GM23338 (cell line): ENCODE measurements around the gene LCN10. TPM values are rescaled to one million over a fixed set of nuclear protein-coding genes. Genes with fewer than 3 reads are reported as not detected.
"Not testable (repeated sequence)": the region's sequence is repeated elsewhere in the genome, so short reads cannot be mapped to it uniquely, and the experiment has no call there.

ENCODE experiments used
- ATAC-seq: fragments of 200-7000 bp; cut with Tn5 transposase; 3 replicates; pipeline ENCODE4 v1.9.1; 2020
- DNase-seq: peaks from one replicate; pipeline ENCODE4 v3.0.0-alpha.2; 2015; ENCODE audit warnings: low spot score
- H2AFZ ChIP-seq: fragments of 200-600 bp; sonication (generic); 2 replicates; pipeline ENCODE4 v1.8.0; 2016; ENCODE audit warnings: antibody characterized with exemption, mild to moderate bottlenecking, moderate library complexity
- H3F3A ChIP-seq: fragments of 200-600 bp; sonication (generic); replicated peaks from 2 replicates; pipeline ENCODE4 v1.8.0; 2017; ENCODE audit warnings: antibody characterized with exemption, mixed run types, low read depth
- H3K27ac ChIP-seq: fragments of 200-600 bp; sonication (generic); 2 replicates; pipeline ENCODE4 v1.6.1; 2016; ENCODE audit warnings: low read depth
- H3K27me3 ChIP-seq: fragments of 200-600 bp; sonication (generic); 2 replicates; pipeline ENCODE4 v1.8.0; 2016; ENCODE audit warnings: mild to moderate bottlenecking, mixed run types, moderate library complexity; ENCODE audit not compliant: insufficient read depth
- H3K36me3 ChIP-seq: fragments of 200-600 bp; sonication (generic); 2 replicates; pipeline ENCODE4 v1.8.0; 2016; ENCODE audit warnings: mild to moderate bottlenecking; ENCODE audit not compliant: insufficient read depth
- H3K4me1 ChIP-seq: fragments of 200-600 bp; sonication (generic); 2 replicates; pipeline ENCODE4 v1.8.0; 2016; ENCODE audit warnings: mild to moderate bottlenecking, moderate library complexity; ENCODE audit not compliant: insufficient read depth
- H3K4me2 ChIP-seq: fragments of 200-600 bp; sonication (generic); 2 replicates; pipeline ENCODE4 v1.7.1; 2017; ENCODE audit warnings: mixed run types
- H3K4me3 ChIP-seq: fragments of 200-600 bp; sonication (generic); 2 replicates; pipeline ENCODE4 v1.6.1; 2016; ENCODE audit warnings: mixed run types
- H3K79me2 ChIP-seq: fragments of 200-600 bp; sonication (generic); replicated peaks from 2 replicates; pipeline ENCODE4 v1.8.0; 2017; ENCODE audit warnings: mild to moderate bottlenecking; ENCODE audit not compliant: insufficient read depth
- H3K9me2 ChIP-seq: fragments of 200-600 bp; sonication (generic); 2 replicates; pipeline ENCODE4 v1.8.0; 2017; ENCODE audit not compliant: insufficient read depth
- H4K20me1 ChIP-seq: fragments of 200-600 bp; sonication (generic); replicated peaks from 2 replicates; pipeline ENCODE4 v1.8.0; 2017; ENCODE audit warnings: mild to moderate bottlenecking; ENCODE audit not compliant: insufficient read depth
- H3K27ac Mint-ChIP-seq: 2 replicates; pipeline ENCODE4 v1.8.0; 2020; ENCODE audit warnings: inconsistent platforms, mild to moderate bottlenecking, moderate library complexity, mixed read lengths
- H3K27me3 Mint-ChIP-seq: 3 replicates; pipeline ENCODE4 v1.8.0; 2022; ENCODE audit warnings: low read depth, mild to moderate bottlenecking, moderate library complexity, mixed read lengths, inconsistent platforms; ENCODE audit not compliant: insufficient read depth, poor library complexity
- H3K36me3 Mint-ChIP-seq: 3 replicates; pipeline ENCODE4 v1.8.0; 2021; ENCODE audit warnings: low read depth, mild to moderate bottlenecking, inconsistent platforms, moderate library complexity, mixed read lengths
- H3K4me1 Mint-ChIP-seq: 3 replicates; pipeline ENCODE4 v1.8.0; 2020; ENCODE audit warnings: mild to moderate bottlenecking, inconsistent platforms, mixed read lengths
- H3K4me3 Mint-ChIP-seq: 3 replicates; pipeline ENCODE4 v1.8.0; 2021; ENCODE audit warnings: moderate library complexity, mild to moderate bottlenecking, inconsistent platforms, mixed read lengths
- H3K9me3 Mint-ChIP-seq: 3 replicates; pipeline ENCODE4 v1.8.0; 2020; ENCODE audit warnings: moderate library complexity, mild to moderate bottlenecking, inconsistent platforms, mixed read lengths
- CREB1 ChIP-seq: fragments of 250-450 bp; sonication (Bioruptor Pico); IDR thresholded peaks from 2 replicates; pipeline ENCODE4 v1.5.0; 2020; ENCODE audit warnings: low read depth, mild to moderate bottlenecking, moderate library complexity
- EZH2 ChIP-seq: fragments of 200-600 bp; sonication (generic); IDR thresholded peaks from one replicate; pipeline ENCODE4 v1.8.0; 2017; ENCODE audit warnings: antibody characterized with exemption, mild to moderate bottlenecking, low read depth; ENCODE audit not compliant: unreplicated experiment
- EZH2phosphoT487 ChIP-seq: fragments of 200-600 bp; sonication (generic); IDR thresholded peaks from one replicate; pipeline ENCODE4 v1.8.1; 2018; ENCODE audit warnings: antibody characterized with exemption; ENCODE audit not compliant: unreplicated experiment
- JUNB ChIP-seq: IDR thresholded peaks from one replicate; pipeline ENCODE4 v1.6.1; 2016; ENCODE audit warnings: antibody characterized with exemption; ENCODE audit not compliant: unreplicated experiment
- POLR2AphosphoS5 ChIP-seq: IDR thresholded peaks from 2 replicates; pipeline ENCODE4 v1.6.1; 2016; ENCODE audit warnings: antibody characterized with exemption, low read depth
- STAT1 ChIP-seq: IDR thresholded peaks from one replicate; pipeline ENCODE4 v1.6.1; 2016; ENCODE audit warnings: antibody characterized with exemption; ENCODE audit not compliant: unreplicated experiment
- ZNF114 ChIP-seq: fragments of 250-450 bp; sonication (Bioruptor Pico); IDR thresholded peaks from 2 replicates; pipeline ENCODE4 v1.5.0; 2020; ENCODE audit warnings: mild to moderate bottlenecking, moderate library complexity
- ZNF331 ChIP-seq: fragments of 250-450 bp; sonication (Bioruptor Pico); IDR thresholded peaks from 2 replicates; pipeline ENCODE4 v1.5.0; 2020; ENCODE audit warnings: low read depth, mild to moderate bottlenecking, moderate library complexity
- polyA plus RNA-seq: library from polyadenylated mRNA; unstranded; fragments of >200 nt; fragmentation: Nextera tagmentation; extraction: Ambion mirVana; gene quantifications from 2 replicates; pipeline ENCODE4 v1.2.1, GENCODE V29; 2016
- total RNA-seq: library from RNA; depleted of rRNA; stranded (reverse); fragments of >200 nt; shearing (Covaris generic); gene quantifications from 2 replicates; pipeline ENCODE4 v1.2.3, GENCODE V29; 2014
- TF ChIP-seq, protein P1 (sequence below): fragments of 250-450 bp; sonication (Bioruptor Pico); IDR thresholded peaks from 2 replicates; pipeline ENCODE4 v1.5.0; 2020; ENCODE audit warnings: mild to moderate bottlenecking, moderate library complexity
- TF ChIP-seq, protein P2 (sequence below): IDR thresholded peaks from one replicate; pipeline ENCODE4 v1.6.1; 2018; ENCODE audit warnings: antibody characterized with exemption; ENCODE audit not compliant: unreplicated experiment
- TF ChIP-seq, protein P3 (sequence below): IDR thresholded peaks from 2 replicates; pipeline ENCODE4 v1.6.1; 2016; ENCODE audit warnings: antibody characterized with exemption
- TF ChIP-seq, protein P4 (sequence below), 2 experiments: fragments of 200-600 bp in 1 of 2; sonication (generic) in 1 of 2; conservative IDR thresholded peaks; 2 replicates each; pipeline versions ENCODE4 v1.5.1 to v1.6.1; 2016 to 2017; ENCODE audit warnings: antibody characterized with exemption in 2 of 2, low read depth in 2 of 2, mild to moderate bottlenecking in 2 of 2, moderate library complexity in 1 of 2

LCN10 gene
- total and polyA plus RNA-seq, 2 experiments from 2014 or later: 0.45 to 0.74 TPM

DNA sequence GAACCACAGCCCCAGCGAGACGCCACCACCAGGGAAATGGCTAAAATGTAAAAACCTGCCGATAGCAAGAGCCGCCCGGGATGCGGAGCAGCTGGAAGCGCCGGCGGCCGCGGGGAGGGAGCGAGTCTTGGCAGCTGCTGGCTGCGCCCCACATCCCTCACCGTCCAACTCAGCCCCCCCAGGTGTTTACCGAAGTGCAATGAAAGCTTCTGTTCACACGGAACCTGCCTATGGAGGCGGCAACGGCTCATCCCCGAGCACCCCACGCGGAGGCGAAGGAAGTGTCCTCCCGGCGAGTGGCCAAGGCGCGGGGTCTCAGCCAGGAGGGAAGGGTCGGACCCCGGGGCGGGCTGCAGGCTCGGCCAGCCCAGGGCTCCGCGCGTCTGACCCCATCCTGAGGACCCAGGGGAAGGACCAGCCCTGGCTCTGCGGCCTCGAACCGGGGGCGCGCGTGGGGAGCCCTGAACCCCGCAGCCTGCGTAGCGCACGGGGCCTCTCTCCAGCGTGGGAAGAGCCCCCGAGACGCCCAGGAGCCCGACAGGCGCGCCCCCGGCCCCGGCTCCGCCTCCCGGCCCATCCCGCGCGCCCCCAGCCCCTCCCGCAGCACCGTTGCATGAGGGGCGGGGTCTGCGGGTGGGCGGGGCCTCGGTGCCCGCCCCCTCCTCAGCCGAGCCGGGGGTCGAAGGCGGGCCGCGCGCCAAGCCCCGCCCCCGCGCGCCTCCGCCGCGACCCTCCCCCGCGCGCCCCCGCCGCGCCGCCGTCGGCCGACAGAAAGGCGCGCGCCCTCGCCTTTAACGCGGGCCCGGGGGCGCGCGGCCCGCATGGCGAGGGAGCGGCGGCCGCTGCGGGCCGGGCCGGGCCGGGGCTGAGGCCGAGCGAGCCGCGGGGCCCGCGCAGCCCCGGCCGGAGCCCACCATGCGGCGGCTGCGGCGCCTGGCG, 30.7 kb downstream of the LCN10 start, which contains the start of gene DIPK1B (continued):
- TF ChIP-seq, protein P1, sequence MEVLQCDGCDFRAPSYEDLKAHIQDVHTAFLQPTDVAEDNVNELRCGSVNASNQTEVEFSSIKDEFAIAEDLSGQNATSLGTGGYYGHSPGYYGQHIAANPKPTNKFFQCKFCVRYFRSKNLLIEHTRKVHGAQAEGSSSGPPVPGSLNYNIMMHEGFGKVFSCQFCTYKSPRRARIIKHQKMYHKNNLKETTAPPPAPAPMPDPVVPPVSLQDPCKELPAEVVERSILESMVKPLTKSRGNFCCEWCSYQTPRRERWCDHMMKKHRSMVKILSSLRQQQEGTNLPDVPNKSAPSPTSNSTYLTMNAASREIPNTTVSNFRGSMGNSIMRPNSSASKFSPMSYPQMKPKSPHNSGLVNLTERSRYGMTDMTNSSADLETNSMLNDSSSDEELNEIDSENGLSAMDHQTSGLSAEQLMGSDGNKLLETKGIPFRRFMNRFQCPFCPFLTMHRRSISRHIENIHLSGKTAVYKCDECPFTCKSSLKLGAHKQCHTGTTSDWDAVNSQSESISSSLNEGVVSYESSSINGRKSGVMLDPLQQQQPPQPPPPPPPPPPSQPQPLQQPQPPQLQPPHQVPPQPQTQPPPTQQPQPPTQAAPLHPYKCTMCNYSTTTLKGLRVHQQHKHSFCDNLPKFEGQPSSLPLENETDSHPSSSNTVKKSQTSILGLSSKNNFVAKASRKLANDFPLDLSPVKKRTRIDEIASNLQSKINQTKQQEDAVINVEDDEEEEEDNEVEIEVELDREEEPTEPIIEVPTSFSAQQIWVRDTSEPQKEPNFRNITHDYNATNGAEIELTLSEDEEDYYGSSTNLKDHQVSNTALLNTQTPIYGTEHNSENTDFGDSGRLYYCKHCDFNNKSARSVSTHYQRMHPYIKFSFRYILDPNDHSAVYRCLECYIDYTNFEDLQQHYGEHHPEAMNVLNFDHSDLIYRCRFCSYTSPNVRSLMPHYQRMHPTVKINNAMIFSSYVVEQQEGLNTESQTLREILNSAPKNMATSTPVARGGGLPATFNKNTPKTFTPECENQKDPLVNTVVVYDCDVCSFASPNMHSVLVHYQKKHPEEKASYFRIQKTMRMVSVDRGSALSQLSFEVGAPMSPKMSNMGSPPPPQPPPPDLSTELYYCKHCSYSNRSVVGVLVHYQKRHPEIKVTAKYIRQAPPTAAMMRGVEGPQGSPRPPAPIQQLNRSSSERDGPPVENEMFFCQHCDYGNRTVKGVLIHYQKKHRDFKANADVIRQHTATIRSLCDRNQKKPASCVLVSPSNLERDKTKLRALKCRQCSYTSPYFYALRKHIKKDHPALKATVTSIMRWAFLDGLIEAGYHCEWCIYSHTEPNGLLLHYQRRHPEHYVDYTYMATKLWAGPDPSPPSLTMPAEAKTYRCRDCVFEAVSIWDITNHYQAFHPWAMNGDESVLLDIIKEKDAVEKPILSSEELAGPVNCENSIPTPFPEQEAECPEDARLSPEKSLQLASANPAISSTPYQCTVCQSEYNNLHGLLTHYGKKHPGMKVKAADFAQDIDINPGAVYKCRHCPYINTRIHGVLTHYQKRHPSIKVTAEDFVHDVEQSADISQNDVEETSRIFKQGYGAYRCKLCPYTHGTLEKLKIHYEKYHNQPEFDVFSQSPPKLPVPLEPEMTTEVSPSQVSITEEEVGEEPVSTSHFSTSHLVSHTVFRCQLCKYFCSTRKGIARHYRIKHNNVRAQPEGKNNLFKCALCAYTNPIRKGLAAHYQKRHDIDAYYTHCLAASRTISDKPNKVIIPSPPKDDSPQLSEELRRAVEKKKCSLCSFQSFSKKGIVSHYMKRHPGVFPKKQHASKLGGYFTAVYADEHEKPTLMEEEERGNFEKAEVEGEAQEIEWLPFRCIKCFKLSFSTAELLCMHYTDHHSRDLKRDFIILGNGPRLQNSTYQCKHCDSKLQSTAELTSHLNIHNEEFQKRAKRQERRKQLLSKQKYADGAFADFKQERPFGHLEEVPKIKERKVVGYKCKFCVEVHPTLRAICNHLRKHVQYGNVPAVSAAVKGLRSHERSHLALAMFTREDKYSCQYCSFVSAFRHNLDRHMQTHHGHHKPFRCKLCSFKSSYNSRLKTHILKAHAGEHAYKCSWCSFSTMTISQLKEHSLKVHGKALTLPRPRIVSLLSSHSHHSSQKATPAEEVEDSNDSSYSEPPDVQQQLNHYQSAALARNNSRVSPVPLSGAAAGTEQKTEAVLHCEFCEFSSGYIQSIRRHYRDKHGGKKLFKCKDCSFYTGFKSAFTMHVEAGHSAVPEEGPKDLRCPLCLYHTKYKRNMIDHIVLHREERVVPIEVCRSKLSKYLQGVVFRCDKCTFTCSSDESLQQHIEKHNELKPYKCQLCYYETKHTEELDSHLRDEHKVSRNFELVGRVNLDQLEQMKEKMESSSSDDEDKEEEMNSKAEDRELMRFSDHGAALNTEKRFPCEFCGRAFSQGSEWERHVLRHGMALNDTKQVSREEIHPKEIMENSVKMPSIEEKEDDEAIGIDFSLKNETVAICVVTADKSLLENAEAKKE (CRISPR knock-in tag): no peak
- TF ChIP-seq ZNF114 (no peak), EZH2phosphoT487 (no peak), POLR2AphosphoS5 (no peak), STAT1 (no peak), CREB1 (CRISPR knock-in tag) (no peak), ZNF331 (CRISPR knock-in tag) (no peak), EZH2 (no peak), JUNB (no peak)
- TF ChIP-seq, protein P2, sequence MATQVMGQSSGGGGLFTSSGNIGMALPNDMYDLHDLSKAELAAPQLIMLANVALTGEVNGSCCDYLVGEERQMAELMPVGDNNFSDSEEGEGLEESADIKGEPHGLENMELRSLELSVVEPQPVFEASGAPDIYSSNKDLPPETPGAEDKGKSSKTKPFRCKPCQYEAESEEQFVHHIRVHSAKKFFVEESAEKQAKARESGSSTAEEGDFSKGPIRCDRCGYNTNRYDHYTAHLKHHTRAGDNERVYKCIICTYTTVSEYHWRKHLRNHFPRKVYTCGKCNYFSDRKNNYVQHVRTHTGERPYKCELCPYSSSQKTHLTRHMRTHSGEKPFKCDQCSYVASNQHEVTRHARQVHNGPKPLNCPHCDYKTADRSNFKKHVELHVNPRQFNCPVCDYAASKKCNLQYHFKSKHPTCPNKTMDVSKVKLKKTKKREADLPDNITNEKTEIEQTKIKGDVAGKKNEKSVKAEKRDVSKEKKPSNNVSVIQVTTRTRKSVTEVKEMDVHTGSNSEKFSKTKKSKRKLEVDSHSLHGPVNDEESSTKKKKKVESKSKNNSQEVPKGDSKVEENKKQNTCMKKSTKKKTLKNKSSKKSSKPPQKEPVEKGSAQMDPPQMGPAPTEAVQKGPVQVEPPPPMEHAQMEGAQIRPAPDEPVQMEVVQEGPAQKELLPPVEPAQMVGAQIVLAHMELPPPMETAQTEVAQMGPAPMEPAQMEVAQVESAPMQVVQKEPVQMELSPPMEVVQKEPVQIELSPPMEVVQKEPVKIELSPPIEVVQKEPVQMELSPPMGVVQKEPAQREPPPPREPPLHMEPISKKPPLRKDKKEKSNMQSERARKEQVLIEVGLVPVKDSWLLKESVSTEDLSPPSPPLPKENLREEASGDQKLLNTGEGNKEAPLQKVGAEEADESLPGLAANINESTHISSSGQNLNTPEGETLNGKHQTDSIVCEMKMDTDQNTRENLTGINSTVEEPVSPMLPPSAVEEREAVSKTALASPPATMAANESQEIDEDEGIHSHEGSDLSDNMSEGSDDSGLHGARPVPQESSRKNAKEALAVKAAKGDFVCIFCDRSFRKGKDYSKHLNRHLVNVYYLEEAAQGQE: no peak
- TF ChIP-seq, protein P3, sequence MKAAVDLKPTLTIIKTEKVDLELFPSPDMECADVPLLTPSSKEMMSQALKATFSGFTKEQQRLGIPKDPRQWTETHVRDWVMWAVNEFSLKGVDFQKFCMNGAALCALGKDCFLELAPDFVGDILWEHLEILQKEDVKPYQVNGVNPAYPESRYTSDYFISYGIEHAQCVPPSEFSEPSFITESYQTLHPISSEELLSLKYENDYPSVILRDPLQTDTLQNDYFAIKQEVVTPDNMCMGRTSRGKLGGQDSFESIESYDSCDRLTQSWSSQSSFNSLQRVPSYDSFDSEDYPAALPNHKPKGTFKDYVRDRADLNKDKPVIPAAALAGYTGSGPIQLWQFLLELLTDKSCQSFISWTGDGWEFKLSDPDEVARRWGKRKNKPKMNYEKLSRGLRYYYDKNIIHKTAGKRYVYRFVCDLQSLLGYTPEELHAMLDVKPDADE: no peak
- TF ChIP-seq, protein P4, sequence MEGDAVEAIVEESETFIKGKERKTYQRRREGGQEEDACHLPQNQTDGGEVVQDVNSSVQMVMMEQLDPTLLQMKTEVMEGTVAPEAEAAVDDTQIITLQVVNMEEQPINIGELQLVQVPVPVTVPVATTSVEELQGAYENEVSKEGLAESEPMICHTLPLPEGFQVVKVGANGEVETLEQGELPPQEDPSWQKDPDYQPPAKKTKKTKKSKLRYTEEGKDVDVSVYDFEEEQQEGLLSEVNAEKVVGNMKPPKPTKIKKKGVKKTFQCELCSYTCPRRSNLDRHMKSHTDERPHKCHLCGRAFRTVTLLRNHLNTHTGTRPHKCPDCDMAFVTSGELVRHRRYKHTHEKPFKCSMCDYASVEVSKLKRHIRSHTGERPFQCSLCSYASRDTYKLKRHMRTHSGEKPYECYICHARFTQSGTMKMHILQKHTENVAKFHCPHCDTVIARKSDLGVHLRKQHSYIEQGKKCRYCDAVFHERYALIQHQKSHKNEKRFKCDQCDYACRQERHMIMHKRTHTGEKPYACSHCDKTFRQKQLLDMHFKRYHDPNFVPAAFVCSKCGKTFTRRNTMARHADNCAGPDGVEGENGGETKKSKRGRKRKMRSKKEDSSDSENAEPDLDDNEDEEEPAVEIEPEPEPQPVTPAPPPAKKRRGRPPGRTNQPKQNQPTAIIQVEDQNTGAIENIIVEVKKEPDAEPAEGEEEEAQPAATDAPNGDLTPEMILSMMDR (conservative IDR thresholded peaks at IDR 0.05; ENCODE audit: low read depth in 2 of 2): no peak

GRCh38 chr9:136711219-136711648, 31.5 kb downstream of the LCN10 start:
- not testable (repeated sequence) for H3K27ac Mint-ChIP-seq, ATAC-seq, H3K9me2 ChIP-seq

More at GRCh38 chr9:136711219-136711648, 31.5 kb downstream of the LCN10 start:
- not testable (repeated sequence) for H3K9me3 Mint-ChIP-seq, H3K27ac ChIP-seq, H3K36me3 Mint-ChIP-seq, H3K4me1 Mint-ChIP-seq, H3K4me1 ChIP-seq, H3F3A ChIP-seq, H4K20me1 ChIP-seq, H3K36me3 ChIP-seq, H2AFZ ChIP-seq, DNase-seq
- Mint-ChIP-seq H3K27me3 (peaks cover 16% of the 10 kb centered on the region), H3K4me3 (peak overlapping the region; percentile 75)
- peak overlapping the region; percentile 91 for H3K4me3 ChIP-seq
- peak overlapping the region; percentile 88 for H3K4me2 ChIP-seq
- peaks cover 10% of the 10 kb centered on the region; the same call in 1 of the 2 replicates for H3K79me2 ChIP-seq
- H3K27me3 ChIP-seq: peaks cover 13% of the 10 kb centered on the region
